ENCODE data around the gene MGAT4C.
"Not testable (repeated sequence)": the region's sequence is repeated elsewhere in the genome, so short reads cannot be mapped to it uniquely, and the experiment has no call there.

MGAT4C gene

DNA sequence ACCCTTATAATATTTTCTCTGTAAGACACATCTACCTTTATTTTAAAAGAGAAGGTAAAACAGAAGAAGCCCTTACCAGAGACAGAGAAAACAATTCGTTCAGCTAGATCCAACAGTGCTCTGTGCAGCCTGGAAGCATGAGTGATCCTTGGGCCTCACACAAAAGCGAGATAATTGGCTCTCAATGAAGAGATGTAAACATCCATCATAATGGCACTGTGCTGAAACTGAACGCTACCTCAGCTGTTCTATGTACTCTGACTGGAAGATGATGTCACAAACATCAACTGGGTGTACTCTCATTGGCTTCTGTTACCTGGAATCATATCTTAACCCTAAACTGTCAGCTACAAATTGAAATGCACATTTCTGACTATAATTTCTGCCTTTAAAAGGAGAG is at the start of gene MGAT4C:
Gene MGAT4C (minus strand): TSS at position 229 of the 400 bp plus-strand sequence.
- no peak for DNase-seq

DNA sequence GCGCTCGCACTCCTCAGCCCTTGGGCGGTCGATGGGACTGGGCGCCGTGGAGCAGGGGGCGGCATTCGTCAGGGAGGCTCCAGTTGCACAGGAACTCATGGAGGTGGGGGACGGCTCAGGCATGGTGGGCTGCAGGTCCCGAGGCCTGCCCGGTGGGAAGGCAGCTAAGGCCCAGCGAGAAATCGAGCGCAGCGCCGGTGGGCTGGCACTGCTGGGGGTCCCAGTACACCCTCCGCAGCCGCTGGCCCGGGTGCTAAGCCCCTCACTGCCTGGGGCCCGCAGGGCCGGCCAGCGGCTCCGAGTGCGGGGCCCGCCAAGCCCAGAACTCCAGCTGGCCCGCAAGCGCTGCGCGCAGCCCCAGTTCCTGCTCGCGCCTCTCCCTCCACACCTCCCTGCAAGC is 40.2 kb upstream of the MGAT4C start:
- not testable (repeated sequence) for DNase-seq

DNA sequence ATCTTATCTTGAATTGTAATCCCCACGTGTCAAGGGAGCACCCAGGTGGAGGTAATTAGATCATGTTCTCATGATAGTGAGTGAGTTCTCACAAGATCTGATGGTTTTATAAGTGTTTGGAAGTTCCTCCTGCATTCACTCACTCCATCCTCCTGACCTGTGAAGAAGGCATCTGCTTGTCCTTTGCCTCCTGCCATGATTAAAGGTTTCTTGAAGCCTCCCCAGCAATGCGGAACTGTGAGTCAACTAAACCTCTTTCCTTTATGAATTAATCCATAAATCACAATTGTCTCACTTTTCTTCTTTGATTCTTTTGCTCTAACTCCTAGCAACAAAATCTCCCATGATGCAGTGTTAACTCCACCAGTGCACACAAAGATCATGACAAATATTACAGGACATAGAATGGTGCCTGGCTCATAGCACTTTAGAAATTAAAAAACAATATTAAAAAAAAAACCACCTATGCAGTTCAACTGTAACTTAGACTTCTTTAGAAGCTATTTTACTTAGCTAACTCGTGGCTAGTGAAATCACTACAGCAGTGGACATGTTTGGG is 37.6 kb upstream of the MGAT4C start:
- DNase-seq, result no peak

DNA sequence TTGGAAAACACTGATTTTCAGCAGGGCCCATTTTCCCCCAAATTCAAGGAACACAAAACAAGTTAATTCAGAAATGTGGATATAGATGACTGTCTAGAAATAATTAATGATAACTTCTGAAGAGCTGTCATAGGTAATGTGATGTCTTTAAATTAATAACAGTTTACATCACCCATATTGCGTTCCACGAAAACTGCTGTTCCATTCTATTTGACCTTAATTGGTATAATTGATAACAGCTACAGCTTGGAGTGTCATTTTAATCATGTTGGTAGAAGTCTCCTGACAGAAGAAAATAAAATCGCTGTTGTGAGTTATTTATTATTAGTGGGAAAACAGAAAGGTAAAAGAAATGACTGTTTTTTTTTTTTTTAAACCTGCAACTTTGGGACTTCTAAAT is 36.3 kb upstream of the MGAT4C start:
- no peak for DNase-seq

DNA sequence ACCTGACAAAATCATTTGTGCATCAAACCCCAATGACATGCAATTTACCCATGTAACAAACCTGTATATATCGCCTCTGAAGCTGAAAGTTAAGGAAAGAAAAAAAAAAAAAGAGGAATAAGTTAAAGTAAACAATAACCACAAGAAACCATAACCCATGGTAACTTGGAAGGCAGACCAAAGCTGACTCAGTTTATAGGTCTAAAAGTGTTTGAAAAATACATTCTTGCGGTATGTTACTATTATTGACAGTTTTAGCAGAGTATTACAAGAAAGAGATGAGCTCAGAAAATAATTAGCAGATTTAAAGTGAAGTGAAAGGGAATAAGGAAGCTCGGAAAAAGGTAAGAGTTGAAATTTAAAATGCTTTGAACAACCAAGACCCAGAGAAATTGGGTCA is 34.4 kb upstream of the MGAT4C start:
- DNase-seq, result no peak

DNA sequence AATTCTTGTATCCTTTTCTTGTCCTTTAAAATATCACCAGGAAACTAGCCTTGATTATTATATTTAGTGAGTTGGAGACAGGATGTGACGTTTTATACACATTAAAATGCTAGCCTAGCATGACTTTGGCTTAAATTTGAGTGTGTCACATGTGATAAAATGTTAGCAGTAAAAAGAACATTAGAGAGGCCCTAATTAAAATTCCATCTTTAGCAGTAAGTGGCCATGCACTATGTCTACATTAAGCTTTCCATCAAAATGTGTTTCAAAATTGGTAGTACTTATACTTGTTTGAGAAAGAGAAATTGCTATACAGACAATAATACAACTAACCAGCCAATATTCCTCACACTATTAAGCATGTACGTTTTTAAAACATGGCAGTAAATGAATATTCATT is 29.9 kb upstream of the MGAT4C start:
- no peak for DNase-seq

DNA sequence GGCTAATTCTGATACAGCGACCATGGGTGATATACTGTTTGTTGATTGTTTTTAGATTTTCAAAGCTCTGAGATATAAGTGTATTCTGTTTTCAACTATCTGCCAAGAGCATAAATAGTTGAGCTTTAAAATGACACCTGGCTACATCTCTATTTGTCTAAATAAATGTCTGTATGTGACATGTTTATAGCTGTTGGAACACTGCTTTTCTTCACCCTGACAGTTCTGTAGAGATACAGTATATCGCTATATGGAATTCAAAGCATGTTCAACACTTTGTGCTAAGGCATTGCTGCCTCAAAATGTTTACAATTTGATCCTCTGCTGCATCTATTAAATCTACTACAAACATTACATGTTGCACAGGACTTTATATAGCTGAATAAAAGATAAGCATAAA is 27.4 kb upstream of the MGAT4C start:
- DNase-seq, result no peak

DNA sequence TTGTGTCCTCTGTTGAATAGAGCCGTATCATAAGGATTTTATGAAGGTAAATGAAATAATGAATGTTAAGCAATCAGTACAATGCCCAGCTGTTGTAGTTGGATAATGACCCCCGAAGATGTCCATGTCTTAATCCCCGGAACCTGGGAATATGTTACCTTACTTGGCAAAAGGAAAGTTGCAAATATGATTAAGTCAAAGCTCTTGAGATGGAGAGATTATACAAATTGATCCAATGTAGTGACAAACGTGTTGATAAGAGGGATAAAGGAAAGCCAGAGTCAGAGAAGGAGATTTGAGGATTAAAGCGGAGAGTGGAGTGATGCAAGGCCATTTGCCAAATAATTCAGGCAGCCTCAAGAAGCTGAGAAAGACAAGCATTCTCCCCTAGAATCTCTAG is 19.2 kb upstream of the MGAT4C start:
- no peak for DNase-seq

DNA sequence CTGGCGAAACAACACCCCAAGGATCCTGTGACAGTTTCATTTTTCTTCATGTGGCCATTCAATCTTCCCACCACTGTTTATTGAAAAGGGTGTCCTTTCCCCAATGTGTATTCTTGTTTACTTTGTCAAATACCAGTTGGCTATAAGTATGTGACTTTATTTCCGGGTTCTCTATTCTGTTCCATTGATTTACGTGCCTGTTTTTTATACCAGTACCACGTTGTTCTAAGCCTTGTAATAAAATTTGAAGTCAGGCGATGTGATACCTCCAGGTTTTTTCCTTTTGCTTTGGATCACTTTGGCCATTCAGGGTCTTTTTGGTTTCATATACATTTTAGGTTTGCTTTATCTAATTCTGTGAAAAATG is 9.1 kb upstream of the MGAT4C start:
- no peak for DNase-seq

DNA sequence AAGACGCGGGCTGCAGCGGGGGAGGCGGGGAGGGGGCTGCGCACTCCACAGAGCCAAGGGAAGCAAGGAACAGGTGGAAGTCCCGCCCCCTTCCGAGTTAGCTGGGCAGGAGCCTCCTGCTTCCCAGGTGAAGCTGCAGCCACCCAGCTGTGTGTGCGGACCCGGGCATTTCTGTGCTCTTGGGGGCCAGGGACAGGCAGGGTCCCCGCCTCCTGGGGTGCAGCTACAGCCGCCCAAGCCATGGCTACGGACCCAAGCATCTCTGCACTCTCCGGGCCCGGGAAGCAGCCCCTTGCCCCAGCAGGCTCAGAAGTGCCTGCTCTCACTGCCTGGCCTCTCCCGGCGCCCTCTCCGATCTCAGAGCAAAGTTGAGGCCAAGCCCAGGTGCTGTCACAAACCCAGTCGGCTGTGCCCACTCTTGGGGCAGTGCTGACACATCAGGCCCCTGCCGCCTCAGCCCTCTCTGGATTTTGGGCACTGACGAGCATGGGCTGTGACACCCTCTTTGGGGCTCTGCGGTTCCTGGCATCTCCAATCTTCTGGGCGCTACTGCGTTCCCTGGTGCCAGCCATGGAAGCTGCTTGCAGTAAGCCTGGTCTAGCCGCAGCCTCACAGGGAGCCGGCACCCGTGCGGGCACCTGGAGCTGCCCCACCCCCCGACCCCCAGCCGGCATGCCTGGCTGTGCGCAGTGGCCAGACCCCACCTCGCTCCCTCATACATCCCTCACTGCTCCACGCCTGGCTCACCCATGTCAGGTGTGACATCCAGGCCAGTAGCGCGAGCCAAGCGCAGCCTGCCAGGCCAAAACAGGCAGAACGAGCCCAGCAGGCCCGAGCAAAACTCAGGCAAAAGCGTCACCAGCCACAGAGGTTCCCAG is 8.5 kb upstream of the MGAT4C start:
- DNase-seq, result no peak

DNA sequence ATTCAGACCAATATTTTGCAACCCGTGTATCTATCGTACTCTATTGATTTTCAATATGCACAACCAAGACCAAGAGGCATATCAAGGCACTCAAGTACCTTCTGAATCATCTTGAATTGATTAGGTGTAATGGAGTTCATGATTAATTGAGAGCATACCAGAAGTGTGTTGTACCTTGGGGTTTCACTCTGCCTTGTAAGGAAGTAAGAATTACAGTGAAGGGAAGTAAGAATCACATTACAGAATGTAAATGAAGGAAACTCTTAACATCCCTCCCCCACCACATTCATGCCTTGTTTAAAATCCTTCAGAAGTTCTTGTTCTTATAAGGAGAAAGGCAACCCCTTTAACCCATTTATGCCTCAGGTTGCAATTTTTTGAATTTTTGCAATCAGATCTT is 5.4 kb upstream of the MGAT4C start:
- no peak for DNase-seq

DNA sequence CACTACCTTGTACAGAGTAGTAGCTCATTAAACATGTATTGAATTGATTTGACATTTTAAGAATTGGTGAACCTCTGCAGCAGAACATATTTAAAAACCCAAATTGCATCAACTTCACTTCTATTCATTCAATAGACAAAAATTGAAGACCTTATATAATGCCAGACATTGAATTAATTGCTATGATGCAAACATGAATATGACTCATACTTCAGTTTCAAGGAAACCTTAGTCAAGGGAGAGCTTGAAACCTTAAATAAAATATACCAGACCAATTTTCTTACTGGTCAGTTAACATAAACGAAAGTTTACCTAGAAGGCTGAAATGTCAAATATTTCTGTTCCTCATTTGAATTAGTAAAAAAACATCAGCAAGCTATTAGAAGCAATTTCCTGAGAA is 5.0 kb upstream of the MGAT4C start:
- no peak for DNase-seq

DNA sequence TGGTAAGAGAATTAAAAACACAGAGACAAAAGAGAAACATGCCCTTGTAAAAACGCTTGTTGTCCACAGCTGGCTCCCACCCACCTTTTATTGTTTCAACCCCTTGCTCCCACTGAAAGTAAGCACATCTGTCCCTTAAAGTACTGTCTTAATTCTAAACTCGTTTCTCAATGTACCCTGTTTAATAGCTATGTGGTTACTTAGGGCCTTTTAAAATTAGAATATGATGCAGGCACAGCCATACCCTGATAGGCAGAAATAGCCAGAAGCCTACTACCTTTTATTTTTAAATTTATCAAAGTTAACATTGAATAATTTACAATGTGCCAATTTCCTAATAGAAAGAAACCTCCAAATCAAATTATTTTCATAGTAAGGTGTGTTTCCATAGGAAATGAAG is 4.0 kb upstream of the MGAT4C start:
- DNase-seq, result no peak

DNA sequence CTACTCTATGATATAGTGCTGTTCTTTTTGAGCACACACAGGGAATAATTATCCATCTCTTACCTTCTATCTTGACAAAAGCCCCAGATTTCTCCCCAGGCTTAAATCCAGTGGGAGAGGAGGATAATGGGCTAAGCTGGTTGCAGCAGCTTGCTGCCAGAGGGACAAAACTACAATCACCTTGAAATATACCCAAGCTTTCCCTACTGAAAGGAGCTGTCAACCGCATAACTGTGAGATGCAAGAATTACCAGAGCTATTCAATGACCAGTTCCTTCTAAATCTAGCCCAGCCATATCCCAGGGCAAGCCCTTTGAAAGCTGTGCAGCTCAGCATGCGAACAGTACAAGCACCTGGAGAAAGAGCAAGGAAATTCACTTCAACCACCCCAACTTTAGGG is 943 bp upstream of the MGAT4C start:
- DNase-seq, result no peak

DNA sequence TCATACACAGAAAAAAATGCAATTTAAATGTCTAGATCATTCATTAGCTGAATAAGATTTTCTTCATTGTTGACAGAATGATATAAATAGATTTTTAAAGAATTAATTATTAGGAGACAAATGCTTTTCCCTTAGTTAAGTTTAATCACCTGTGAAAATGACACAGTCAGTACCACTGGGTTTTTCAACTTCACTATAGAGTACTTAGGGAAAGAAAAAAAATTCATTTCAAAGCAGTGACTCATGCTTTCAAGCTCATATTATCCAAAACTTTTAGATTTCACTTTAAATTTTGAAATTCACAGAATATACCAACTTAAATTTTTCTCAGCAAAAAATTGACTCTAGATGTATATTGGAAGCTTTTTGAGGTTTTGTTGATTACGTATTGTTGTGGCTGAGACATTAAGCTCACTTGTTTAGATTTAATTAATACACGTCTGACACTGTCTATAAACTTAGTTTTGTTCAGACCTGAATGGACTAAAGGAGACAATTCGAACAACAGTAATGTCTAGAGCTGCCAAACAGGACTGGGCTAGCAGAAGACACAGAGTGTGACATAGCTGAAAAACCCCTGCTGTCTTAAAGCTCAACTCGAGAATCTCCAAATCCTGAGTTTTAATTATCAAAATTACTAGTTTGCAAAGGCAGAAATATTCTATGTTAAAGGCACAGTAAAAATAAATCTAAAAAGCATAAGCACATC is 1.6 kb downstream of the MGAT4C start:
- DNase-seq, result no peak

DNA sequence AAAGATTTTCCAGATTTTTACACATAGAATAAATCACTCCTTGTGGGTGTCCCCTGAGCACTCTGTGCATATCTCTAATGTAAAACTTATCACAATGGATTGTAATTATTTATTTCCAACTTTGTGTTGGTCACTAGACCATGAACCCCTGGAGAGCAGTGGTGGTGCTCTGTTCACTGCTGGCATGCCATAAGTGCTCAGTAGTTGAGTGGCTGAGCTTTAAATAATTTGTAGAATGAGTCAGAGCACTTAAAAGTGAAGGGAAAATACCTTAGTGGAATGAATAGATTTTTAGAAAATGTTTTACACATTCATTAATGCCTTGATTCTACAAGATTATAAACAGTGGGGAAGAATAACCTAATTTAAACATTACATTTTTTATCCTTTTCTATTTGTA is 6.3 kb downstream of the MGAT4C start:
- no peak for DNase-seq

DNA sequence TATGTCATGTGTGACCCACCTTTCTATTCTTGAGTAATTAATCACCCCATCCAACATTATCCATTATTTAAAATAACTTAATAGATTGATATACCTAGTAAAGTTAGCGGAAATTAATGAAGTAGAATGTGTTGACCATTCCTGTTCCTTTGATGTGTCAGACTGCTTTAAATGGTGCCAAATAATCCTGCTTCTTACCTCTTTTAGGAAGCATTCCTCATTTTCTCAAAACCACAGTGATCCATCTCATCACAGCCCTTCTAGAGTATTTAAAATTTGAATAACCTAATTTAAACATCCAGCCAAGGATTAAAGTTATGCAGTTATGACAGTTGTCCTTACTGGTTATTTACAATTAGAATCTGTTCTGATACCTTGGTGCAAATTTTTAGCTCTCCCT is 6.9 kb downstream of the MGAT4C start:
- no peak for DNase-seq

DNA sequence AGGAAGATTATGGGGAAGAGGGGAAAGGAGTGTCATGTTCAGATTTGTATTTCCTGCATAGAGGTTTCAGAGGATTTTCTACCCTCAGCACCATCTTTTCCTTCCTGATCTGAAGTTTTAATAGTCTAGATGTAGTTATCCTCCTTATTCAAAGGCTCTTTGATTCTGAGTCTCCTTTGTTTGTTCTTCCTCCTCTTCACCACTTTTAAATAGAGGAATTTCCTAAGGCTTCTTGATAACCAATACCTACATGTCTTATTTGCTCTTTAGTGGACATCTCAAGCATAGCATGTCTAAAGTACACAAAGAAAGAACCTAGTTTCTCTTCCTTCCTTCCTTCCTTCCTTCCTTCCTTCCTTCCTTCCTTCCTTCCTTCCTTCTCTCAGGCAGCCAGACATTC is 8.3 kb downstream of the MGAT4C start:
- no peak for DNase-seq

DNA sequence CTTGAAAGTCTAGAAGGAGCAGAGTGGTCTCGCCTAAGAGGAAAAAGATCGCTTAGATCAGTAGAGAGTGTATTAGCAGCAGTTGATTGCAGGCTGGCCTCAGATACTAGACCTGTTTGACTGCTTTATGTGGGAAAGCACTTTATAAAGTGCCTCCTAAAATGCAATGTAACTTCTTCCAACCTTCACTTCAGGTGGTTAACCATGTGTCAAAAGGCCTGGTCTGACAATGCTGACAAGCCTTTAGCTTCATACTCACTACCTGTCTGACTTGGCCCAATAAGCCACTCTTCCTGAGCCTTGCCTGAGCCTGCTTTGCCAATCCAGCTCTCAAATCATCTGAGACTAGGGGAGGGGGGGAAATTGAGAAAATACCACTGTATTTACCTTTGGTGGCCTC is 14.6 kb downstream of the MGAT4C start:
- DNase-seq, result no peak

DNA sequence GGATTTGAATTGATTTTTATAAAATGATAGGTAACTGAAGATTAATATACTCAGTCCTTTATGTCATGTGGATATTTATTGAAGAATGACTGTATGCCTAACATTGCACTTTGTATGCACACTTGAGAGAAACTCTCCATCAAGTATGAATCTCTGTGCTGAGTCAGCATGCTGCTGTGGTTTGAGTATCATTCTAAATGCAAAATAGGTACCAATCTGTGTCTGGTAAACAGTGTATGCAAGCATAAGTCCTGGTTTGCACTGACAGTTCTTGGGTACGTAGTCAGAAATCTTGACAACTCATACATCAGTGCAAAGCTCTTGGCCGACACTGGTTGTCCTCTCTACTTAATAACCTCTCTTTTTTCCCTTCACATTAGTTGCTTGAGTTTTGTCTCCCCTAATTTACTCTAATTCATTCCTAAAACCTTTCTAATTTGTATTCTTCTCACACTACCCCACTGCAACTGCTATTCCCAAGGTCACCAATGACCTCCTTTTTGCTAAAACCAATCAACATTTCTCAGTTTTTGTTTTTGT is 21.8 kb downstream of the MGAT4C start:
- DNase-seq, result no peak

DNA sequence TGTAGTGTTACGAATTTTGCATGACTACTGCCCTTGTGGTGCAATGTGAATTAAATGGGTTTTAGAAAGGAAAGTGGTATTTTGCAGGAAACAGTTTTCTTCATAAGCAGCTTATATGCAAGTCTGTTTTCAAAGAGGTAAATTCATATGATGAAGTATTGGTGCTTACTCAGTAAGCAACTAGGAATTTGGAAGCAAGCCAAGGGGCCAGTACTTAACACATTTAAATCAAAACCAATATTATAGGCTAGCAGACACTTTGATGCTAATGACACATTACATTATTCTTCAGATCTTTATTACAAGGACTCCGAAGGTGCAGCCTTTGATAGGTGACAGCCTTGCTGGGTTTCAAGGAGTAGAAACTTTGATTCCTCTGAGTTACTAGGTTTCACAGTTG is 23.1 kb downstream of the MGAT4C start:
- DNase-seq, result no peak

DNA sequence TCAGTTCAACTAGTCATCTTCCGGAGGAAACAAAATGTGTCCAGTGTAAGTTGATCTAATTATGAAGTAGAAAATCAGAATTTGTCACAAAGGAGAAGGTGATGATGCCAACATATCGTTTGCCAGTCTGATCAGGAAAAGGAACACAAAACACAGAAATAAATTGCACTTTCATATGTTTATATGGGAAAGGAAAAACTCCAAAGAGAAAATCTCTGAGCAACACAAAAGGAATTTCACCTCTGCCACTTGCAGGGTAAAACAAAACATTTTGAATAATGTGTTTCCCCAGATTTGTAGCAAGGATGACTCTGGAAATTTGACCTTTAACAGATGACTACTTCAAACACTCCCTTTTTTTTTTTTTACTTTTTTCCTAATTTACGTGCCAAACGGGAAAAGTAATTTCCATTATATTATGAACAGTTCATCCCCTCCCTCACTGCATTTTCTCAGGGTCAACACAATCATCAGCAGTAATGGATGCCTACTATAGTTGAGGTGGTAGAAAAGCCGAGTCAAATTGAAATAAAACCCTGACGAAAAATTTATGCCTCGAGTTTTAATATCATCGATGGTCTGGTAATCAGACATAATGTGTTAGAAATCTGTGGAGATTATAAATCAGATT is 25.6 kb downstream of the MGAT4C start:
- DNase-seq, result no peak

DNA sequence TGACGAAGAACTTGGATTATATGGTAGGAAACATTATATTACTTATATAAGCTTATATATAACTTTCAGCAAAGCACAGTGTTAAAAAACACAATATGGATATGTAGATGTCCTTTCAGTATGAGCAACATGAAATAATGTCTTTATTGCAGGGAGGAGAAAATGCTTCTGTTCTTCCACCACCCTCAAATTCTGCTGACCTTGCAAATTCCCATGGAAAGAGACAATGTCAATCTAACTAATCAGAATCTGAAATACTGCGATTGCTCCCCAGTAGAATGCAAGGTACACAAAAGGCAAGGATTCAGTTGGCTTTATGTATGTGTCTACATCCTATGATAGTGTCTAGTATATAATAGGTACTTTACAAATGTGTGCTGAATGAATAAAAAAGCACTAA is 26.4 kb downstream of the MGAT4C start:
- no peak for DNase-seq

DNA sequence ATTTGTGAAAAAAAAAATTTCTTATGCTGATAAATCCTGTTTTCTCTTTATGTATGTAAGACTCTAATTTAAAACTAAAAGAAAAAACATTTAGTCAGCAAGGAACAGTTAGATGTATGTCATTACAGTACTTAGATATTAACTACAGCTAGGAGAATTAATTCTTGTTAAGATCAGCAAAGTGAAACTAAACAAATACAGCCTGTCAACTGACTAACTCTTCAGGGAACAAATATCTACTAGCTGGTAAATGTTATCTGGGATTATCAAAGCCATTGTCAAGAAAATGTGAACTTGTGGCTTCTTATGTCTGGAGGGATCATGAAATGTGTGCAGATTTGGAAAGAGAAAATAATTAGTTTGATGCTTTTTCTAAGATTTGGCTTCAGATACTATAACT is 27.5 kb downstream of the MGAT4C start:
- no peak for DNase-seq
